ENCODE data around the gene IRX5.

Gene IRX5

GRCh38 chr16:54980821-54981220 is 50.2 kb downstream of the IRX5 start:
- TF ChIP-seq CTCF (IDR thresholded peaks at IDR 0.05; ENCODE audit: extremely low read depth, missing control alignments): no peak
- no peak for DNase-seq (ENCODE audit: low spot score)

Measured in GM20000 (cell line).